Measurements from ENCODE around the gene ZMPSTE24.

- TF ChIP-seq CTCF (IDR thresholded peaks at IDR 0.05): no peak
- TF ChIP-seq POLR2A (IDR thresholded peaks at IDR 0.05): no peak
Measured at GRCh38 chr1:40226192-40226591, 31.8 kb upstream of the ZMPSTE24 start.
